Stimulated activated CD8-positive, alpha-beta memory T cell treated with anti-CD3 and anti-CD28 coated beads, Interleukin-12 subunit alpha, Interleukin-12 subunit beta, amount 100 ng/mL, for 1 hour (primary cell): Measurements from ENCODE around the gene CDC34.
A peak's percentile ranks its signal among the peaks of the same experiment; 100 is the strongest.

Source experiments
- DNase-seq: peaks from one replicate; pipeline ENCODE4 v3.0.0-alpha.2; 2020; ENCODE audit warnings: low read depth

CDC34 gene

DNA sequence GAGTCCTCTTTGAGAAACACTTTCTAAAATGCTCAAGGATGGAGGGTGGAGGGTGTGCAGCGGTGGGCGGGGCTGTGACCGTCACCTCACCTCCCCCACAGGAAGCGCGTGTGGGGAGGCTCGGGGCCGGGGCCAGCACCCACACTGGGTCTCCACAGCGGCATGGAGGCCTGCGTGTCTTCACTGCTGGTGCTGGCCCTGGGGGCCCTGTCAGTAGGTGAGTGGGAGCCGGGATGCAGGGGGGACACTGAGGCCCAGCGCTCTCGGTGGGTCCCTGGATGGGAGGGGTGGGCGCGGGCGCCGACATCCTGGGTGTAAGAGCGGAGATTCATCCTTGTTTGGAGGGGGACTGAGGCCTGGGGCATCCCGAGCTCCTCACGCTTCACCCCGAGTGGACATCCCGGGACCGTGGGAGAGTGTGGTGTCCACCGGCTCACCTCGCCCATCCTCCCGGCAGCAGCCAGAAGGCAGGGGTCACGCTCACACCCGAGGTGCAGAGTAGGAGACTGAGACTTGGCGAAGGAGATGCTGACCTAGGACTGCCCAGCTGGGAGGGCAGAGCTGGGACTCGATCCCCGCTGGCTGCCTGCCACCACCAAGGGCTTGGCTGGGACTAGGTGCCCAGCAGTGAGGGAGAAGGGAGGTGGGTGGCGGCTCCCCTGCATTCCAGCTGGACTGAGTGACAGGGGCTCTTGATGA, 12.5 kb downstream of the CDC34 start, which contains the start of gene GZMM:
Gene GZMM (plus strand): TSS at position 144 of the 699 bp plus-strand sequence. CDS start 19 bp downstream, at position 163.
- DNase-seq, result peak; percentile 59

DNA sequence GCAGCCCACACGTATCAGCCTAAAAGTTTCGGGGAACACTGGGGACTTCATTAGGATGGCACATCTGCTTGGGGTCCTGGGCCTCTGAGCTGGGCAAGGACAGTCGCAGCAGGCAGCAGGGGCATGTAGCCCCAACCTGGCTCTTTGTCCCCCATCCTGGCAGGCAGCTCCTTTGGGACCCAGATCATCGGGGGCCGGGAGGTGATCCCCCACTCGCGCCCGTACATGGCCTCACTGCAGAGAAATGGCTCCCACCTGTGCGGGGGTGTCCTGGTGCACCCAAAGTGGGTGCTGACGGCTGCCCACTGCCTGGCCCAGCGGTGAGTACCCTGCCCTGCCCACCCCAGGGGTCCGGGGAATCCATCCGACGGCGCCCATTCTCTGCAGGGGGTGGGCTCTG, 15.6 kb downstream of the CDC34 start:
- DNase-seq, result no peak

DNA sequence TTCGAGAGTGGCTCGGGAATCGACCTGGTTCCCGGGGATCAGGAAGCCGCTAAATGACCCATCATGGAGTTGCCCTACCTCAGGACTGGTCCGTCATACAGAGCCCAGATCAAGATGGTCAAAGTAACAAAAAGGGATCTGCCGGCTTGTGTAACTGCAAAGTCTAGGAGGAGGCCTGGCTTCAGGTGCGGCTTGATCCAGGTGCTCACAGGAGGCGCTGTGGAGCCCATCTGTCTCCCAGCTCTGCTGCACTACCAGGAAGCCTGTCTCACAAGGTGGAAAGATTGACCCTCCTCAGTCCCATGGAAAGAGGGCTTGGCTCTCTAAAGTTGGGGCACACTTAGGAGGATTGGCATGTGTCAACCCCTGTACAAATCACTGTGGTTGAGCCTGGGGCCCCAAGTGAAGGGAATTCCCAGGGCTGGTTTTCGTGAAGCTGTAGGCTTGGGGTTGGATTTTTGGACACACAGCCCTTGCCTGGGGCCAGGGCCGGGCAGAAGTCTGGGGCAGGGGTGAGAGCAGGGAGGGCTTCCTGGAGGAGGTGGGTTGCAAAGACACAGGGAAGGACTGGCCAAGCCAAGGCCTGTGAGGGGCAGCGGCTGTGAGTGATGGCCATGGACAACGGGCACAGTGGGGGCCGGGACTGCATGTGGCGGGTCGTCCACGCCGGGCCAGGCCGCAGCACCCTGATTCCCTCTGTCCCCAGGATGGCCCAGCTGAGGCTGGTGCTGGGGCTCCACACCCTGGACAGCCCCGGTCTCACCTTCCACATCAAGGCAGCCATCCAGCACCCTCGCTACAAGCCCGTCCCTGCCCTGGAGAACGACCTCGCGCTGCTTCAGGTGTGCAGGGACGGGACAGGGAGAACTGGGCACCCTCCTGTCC, 16.5 kb downstream of the CDC34 start:
- DNase-seq, result no peak

GRCh38 chr19:548886-549830, 17.6 kb downstream of the CDC34 start:
- no peak for DNase-seq

- no peak for DNase-seq
Measured at GRCh38 chr19:554817-555216, 23.3 kb downstream of the CDC34 start.

- DNase-seq, result no peak
Measured at GRCh38 chr19:555474-555808, 23.9 kb downstream of the CDC34 start.

GRCh38 chr19:556611-557382, 25.2 kb downstream of the CDC34 start:
- DNase-seq, result no peak

DNA sequence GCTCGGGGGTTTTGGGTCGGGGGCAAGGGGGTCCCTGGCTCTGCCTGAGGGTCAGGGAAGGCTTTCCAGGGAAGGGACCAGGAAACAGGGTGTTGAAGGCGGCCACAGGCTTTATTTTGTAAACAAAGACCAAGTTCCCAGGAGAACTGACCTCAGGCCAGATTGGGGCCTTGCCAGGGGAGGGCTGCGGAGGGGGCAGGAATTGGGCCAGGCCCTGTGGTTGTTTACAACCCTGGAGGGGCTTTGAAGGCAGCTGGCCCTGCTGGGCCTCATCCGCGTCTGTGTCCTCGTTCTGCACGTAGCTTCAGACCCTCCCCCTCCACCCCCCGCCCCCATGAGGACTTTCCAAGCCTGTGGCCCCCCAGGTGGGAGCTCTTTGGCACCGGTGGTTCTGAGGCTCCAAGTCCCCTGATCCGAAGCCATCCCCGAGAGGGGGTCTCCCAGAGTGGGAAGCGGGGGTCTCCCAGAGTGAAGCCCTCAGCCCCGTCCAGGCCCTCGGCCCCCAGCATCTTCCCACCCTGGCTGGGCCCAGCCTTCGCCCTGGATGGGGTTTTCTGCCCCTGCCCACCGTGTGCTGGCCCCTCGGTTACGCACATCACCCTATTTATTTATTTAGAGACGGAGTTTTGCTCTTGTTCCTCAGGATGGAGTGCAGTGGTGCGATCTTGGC, 27.3 kb downstream of the CDC34 start:
- no peak for DNase-seq

- DNase-seq, result no peak
Measured at GRCh38 chr19:560121-560520, 28.6 kb downstream of the CDC34 start.

GRCh38 chr19:566403-566802, 34.8 kb downstream of the CDC34 start:
- no peak for DNase-seq

DNA sequence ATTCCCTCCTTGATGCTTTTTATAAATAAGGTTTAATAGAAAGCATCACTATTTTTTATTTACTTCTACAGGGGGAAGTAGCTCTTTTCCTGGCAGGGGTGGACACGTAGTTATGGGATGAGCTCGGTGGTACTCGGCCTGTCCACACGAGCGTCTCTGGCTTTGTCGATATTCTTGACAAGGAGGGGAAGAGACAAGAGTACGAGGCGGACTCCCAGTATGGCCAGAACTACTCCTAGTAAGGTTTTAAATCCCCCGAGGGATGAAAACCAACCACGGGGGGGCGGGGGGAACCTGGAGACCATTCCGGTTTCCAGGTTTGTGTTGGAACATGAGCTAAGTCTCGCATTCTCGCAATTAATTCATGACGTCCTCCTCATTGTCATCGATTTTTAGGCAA, 35.3 kb downstream of the CDC34 start:
- no peak for DNase-seq

GRCh38 chr19:567296-567900, 35.8 kb downstream of the CDC34 start:
- DNase-seq, result no peak

GRCh38 chr19:570251-570686, 38.7 kb downstream of the CDC34 start:
- no peak for DNase-seq

GRCh38 chr19:570937-571565, 39.5 kb downstream of the CDC34 start:
- DNase-seq, result peak; percentile 20

DNA sequence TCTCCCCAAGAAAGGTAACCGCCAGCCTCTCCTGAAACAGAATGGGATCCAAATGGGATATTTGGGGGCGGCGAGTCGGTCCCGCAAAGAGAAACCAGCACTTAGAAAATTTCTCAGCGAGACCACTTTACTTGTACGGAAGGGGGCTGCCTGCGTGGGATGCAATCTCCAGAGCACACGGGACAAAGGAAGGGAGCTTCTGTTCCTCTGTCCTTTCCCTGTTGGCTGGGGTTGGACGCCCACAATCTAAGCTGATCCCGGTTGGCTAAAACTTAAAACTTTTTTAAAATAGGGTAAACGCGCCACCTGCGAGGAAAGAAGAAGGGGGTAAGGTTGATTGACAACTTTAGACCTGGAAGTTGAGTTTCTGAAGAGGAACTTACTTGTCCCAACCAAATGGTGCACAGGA, 40.0 kb downstream of the CDC34 start:
- no peak for DNase-seq

DNA sequence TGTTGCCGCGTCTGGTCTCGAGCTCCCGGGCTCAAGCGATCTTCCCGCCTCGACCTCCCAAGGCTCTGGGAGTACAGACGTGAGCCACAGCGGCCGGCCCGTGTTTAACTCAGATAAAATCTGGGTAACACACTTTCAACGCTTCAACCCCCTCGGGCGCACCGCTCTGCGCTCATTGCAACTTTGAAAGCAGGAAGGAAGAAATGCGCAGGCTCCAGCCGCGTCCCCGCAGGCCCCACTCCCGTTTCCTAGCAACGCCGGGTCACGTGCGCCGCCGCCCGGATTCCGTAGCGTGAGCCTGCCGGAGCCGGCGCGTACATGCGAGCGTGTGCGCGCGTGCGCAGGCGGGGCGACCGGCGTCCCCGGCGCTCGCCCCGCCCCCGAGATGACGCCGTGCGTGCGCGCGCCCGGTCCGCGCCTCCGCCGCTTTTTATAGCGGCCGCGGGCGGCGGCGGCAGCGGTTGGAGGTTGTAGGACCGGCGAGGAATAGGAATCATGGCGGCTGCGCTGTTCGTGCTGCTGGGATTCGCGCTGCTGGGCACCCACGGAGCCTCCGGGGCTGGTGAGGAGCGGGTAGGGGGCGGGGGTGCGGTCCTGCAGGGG, 40.7 kb downstream of the CDC34 start, which contains the start of gene BSG:
Gene BSG (plus strand): TSS at position 457 of the 603 bp plus-strand sequence. CDS start 39 bp downstream, at position 496.
- DNase-seq, result peak; percentile 98

GRCh38 chr19:572743-573518, 41.4 kb downstream of the CDC34 start:
- no peak for DNase-seq

- no peak for DNase-seq
Measured at GRCh38 chr19:573519-573825, 41.9 kb downstream of the CDC34 start.
